Testis (tissue), 2 donors: ENCODE data around the gene CXCR6.

Experiments
- CTCF ChIP-seq, 3 experiments: fragments of 450-650 bp in 2 of 3; fragments of 200-600 bp in 1 of 3; sonication (generic) in 1 of 3; IDR thresholded peaks; one replicate each; pipeline ENCODE4 v1.5.1; 2016 to 2019; ENCODE audit warnings: antibody characterized with exemption in 3 of 3, mild to moderate bottlenecking in 2 of 3, moderate library complexity in 1 of 3
- POLR2A ChIP-seq: fragments of 450-650 bp; IDR thresholded peaks from one replicate; pipeline ENCODE4 v1.6.1; 2017; ENCODE audit warnings: antibody characterized with exemption, mild to moderate bottlenecking, moderate library complexity

- TF ChIP-seq CTCF (IDR thresholded peaks at IDR 0.05) (no peak), POLR2A (no peak)
These were observed 5.8 kb upstream of the CXCR6 start for GRCh38 chr3:45937206-45938042.
